GM23338 (cell line): Measurements from ENCODE around the gene SMARCA2.

Source experiments
- CREB1 ChIP-seq: fragments of 250-450 bp; sonication (Bioruptor Pico); IDR thresholded peaks from 2 replicates; pipeline ENCODE4 v1.5.0; 2020; ENCODE audit warnings: low read depth, mild to moderate bottlenecking, moderate library complexity
- EZH2 ChIP-seq: fragments of 200-600 bp; sonication (generic); IDR thresholded peaks from one replicate; pipeline ENCODE4 v1.8.0; 2017; ENCODE audit warnings: antibody characterized with exemption, mild to moderate bottlenecking, low read depth; ENCODE audit not compliant: unreplicated experiment
- EZH2phosphoT487 ChIP-seq: fragments of 200-600 bp; sonication (generic); IDR thresholded peaks from one replicate; pipeline ENCODE4 v1.8.1; 2018; ENCODE audit warnings: antibody characterized with exemption; ENCODE audit not compliant: unreplicated experiment
- JUNB ChIP-seq: IDR thresholded peaks from one replicate; pipeline ENCODE4 v1.6.1; 2016; ENCODE audit warnings: antibody characterized with exemption; ENCODE audit not compliant: unreplicated experiment
- NANOG ChIP-seq: IDR thresholded peaks from 2 replicates; pipeline ENCODE4 v1.6.1; 2016; ENCODE audit warnings: antibody characterized with exemption, borderline replicate concordance
- POLR2AphosphoS5 ChIP-seq: IDR thresholded peaks from 2 replicates; pipeline ENCODE4 v1.6.1; 2016; ENCODE audit warnings: antibody characterized with exemption, low read depth
- STAT1 ChIP-seq: IDR thresholded peaks from one replicate; pipeline ENCODE4 v1.6.1; 2016; ENCODE audit warnings: antibody characterized with exemption; ENCODE audit not compliant: unreplicated experiment
- ZNF114 ChIP-seq: fragments of 250-450 bp; sonication (Bioruptor Pico); IDR thresholded peaks from 2 replicates; pipeline ENCODE4 v1.5.0; 2020; ENCODE audit warnings: mild to moderate bottlenecking, moderate library complexity
- ZNF331 ChIP-seq: fragments of 250-450 bp; sonication (Bioruptor Pico); IDR thresholded peaks from 2 replicates; pipeline ENCODE4 v1.5.0; 2020; ENCODE audit warnings: low read depth, mild to moderate bottlenecking, moderate library complexity
- TF ChIP-seq, protein P1 (sequence below): IDR thresholded peaks from one replicate; pipeline ENCODE4 v1.6.1; 2018; ENCODE audit warnings: antibody characterized with exemption; ENCODE audit not compliant: unreplicated experiment
- TF ChIP-seq, protein P2 (sequence below), 2 experiments: fragments of 200-600 bp in 1 of 2; sonication (generic) in 1 of 2; conservative IDR thresholded peaks; 2 replicates each; pipeline versions ENCODE4 v1.5.1 to v1.6.1; 2016 to 2017; ENCODE audit warnings: antibody characterized with exemption in 2 of 2, low read depth in 2 of 2, mild to moderate bottlenecking in 2 of 2, moderate library complexity in 1 of 2
- TF ChIP-seq, protein P3 (sequence below): fragments of 250-450 bp; sonication (Bioruptor Pico); IDR thresholded peaks from 2 replicates; pipeline ENCODE4 v1.5.0; 2020; ENCODE audit warnings: mild to moderate bottlenecking, moderate library complexity

DNA sequence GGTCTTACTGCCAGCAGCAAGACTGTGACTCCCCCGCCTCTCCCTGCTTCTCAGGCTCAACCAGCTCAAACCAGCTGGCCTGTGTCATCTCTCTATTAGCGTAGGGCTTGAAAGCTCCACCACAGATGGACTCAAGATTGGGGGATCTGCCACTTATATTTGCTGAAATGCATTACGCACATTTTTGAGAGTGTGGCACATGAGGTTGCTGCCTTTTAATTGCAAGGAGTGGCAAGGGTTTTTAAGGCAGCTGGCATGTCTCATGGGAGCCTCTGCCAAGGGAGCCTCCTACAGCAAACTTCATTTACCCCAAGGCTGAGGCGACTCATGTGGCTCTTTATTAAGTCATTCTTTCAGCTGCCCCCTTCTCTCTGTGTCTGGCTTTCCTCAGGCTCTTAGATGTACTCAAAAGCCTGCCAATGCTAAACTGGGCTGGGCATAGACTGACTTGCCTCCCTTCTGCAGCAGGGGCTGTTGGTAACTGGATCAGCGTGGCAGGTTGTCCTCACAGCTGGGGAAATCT is 219.3 kb downstream of the SMARCA2 start:
- TF ChIP-seq, protein P1, sequence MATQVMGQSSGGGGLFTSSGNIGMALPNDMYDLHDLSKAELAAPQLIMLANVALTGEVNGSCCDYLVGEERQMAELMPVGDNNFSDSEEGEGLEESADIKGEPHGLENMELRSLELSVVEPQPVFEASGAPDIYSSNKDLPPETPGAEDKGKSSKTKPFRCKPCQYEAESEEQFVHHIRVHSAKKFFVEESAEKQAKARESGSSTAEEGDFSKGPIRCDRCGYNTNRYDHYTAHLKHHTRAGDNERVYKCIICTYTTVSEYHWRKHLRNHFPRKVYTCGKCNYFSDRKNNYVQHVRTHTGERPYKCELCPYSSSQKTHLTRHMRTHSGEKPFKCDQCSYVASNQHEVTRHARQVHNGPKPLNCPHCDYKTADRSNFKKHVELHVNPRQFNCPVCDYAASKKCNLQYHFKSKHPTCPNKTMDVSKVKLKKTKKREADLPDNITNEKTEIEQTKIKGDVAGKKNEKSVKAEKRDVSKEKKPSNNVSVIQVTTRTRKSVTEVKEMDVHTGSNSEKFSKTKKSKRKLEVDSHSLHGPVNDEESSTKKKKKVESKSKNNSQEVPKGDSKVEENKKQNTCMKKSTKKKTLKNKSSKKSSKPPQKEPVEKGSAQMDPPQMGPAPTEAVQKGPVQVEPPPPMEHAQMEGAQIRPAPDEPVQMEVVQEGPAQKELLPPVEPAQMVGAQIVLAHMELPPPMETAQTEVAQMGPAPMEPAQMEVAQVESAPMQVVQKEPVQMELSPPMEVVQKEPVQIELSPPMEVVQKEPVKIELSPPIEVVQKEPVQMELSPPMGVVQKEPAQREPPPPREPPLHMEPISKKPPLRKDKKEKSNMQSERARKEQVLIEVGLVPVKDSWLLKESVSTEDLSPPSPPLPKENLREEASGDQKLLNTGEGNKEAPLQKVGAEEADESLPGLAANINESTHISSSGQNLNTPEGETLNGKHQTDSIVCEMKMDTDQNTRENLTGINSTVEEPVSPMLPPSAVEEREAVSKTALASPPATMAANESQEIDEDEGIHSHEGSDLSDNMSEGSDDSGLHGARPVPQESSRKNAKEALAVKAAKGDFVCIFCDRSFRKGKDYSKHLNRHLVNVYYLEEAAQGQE: no peak
- TF ChIP-seq EZH2 (no peak), EZH2phosphoT487 (no peak), CREB1 (CRISPR knock-in tag) (no peak), POLR2AphosphoS5 (no peak), NANOG (no peak), JUNB (no peak), STAT1 (no peak), ZNF331 (CRISPR knock-in tag) (no peak), ZNF114 (no peak)
- TF ChIP-seq, protein P2, sequence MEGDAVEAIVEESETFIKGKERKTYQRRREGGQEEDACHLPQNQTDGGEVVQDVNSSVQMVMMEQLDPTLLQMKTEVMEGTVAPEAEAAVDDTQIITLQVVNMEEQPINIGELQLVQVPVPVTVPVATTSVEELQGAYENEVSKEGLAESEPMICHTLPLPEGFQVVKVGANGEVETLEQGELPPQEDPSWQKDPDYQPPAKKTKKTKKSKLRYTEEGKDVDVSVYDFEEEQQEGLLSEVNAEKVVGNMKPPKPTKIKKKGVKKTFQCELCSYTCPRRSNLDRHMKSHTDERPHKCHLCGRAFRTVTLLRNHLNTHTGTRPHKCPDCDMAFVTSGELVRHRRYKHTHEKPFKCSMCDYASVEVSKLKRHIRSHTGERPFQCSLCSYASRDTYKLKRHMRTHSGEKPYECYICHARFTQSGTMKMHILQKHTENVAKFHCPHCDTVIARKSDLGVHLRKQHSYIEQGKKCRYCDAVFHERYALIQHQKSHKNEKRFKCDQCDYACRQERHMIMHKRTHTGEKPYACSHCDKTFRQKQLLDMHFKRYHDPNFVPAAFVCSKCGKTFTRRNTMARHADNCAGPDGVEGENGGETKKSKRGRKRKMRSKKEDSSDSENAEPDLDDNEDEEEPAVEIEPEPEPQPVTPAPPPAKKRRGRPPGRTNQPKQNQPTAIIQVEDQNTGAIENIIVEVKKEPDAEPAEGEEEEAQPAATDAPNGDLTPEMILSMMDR (conservative IDR thresholded peaks at IDR 0.05; ENCODE audit: low read depth in 2 of 2): no peak
- TF ChIP-seq, protein P3, sequence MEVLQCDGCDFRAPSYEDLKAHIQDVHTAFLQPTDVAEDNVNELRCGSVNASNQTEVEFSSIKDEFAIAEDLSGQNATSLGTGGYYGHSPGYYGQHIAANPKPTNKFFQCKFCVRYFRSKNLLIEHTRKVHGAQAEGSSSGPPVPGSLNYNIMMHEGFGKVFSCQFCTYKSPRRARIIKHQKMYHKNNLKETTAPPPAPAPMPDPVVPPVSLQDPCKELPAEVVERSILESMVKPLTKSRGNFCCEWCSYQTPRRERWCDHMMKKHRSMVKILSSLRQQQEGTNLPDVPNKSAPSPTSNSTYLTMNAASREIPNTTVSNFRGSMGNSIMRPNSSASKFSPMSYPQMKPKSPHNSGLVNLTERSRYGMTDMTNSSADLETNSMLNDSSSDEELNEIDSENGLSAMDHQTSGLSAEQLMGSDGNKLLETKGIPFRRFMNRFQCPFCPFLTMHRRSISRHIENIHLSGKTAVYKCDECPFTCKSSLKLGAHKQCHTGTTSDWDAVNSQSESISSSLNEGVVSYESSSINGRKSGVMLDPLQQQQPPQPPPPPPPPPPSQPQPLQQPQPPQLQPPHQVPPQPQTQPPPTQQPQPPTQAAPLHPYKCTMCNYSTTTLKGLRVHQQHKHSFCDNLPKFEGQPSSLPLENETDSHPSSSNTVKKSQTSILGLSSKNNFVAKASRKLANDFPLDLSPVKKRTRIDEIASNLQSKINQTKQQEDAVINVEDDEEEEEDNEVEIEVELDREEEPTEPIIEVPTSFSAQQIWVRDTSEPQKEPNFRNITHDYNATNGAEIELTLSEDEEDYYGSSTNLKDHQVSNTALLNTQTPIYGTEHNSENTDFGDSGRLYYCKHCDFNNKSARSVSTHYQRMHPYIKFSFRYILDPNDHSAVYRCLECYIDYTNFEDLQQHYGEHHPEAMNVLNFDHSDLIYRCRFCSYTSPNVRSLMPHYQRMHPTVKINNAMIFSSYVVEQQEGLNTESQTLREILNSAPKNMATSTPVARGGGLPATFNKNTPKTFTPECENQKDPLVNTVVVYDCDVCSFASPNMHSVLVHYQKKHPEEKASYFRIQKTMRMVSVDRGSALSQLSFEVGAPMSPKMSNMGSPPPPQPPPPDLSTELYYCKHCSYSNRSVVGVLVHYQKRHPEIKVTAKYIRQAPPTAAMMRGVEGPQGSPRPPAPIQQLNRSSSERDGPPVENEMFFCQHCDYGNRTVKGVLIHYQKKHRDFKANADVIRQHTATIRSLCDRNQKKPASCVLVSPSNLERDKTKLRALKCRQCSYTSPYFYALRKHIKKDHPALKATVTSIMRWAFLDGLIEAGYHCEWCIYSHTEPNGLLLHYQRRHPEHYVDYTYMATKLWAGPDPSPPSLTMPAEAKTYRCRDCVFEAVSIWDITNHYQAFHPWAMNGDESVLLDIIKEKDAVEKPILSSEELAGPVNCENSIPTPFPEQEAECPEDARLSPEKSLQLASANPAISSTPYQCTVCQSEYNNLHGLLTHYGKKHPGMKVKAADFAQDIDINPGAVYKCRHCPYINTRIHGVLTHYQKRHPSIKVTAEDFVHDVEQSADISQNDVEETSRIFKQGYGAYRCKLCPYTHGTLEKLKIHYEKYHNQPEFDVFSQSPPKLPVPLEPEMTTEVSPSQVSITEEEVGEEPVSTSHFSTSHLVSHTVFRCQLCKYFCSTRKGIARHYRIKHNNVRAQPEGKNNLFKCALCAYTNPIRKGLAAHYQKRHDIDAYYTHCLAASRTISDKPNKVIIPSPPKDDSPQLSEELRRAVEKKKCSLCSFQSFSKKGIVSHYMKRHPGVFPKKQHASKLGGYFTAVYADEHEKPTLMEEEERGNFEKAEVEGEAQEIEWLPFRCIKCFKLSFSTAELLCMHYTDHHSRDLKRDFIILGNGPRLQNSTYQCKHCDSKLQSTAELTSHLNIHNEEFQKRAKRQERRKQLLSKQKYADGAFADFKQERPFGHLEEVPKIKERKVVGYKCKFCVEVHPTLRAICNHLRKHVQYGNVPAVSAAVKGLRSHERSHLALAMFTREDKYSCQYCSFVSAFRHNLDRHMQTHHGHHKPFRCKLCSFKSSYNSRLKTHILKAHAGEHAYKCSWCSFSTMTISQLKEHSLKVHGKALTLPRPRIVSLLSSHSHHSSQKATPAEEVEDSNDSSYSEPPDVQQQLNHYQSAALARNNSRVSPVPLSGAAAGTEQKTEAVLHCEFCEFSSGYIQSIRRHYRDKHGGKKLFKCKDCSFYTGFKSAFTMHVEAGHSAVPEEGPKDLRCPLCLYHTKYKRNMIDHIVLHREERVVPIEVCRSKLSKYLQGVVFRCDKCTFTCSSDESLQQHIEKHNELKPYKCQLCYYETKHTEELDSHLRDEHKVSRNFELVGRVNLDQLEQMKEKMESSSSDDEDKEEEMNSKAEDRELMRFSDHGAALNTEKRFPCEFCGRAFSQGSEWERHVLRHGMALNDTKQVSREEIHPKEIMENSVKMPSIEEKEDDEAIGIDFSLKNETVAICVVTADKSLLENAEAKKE (CRISPR knock-in tag): no peak
